Measurements from ENCODE around the gene MMP27.

The MMP27 gene

GRCh38 chr11:102683277-102683676 lies 22.3 kb downstream of the MMP27 start:
- Histone ChIP-seq H3K9me2 (replicated peaks; ENCODE audit: insufficient read depth, low read length) (no peaks in the 10 kb centered on the region), H2AFZ (ENCODE audit: low read length) (no peak overlapping the region), H3K4me3 (ENCODE audit: low read length) (no peak overlapping the region), H3K9me3 (replicated peaks; ENCODE audit: insufficient read depth, low read length) (no peaks in the 10 kb centered on the region), H3F3A (ENCODE audit: insufficient read depth, low read length) (no peaks in the 10 kb centered on the region), H3K4me1 (ENCODE audit: low read length) (no peaks in the 10 kb centered on the region), H3K27me3 (replicated peaks; ENCODE audit: insufficient read depth, low read length) (no peaks in the 10 kb centered on the region), H4K20me1 (ENCODE audit: insufficient read depth, low read length) (no peaks in the 10 kb centered on the region), H3K27ac (ENCODE audit: low read length) (no peak overlapping the region), H3K9ac (ENCODE audit: low read length) (no peak overlapping the region), H3K4me2 (ENCODE audit: low read depth, low read length) (no peak overlapping the region), H3K36me3 (replicated peaks; ENCODE audit: insufficient read depth, low read length) (no peaks in the 10 kb centered on the region), H3K79me2 (ENCODE audit: low read length) (no peaks in the 10 kb centered on the region)
- TF ChIP-seq EZH2 (optimal IDR thresholded peaks at IDR 0.05; ENCODE audit: low read depth, low read length) (no peak), EZH2phosphoT487 (IDR thresholded peaks at IDR 0.05; ENCODE audit: low read length) (no peak), CTCF (IDR thresholded peaks at IDR 0.05; ENCODE audit: low read length) (no peak)
- DNase-seq: no peak

GRCh38 chr11:102680945-102681344 lies 24.6 kb downstream of the MMP27 start:
- H3K4me2 ChIP-seq (ENCODE audit: low read depth, low read length): no peak overlapping the region
- no peak for DNase-seq
- TF ChIP-seq CTCF (IDR thresholded peaks at IDR 0.05; ENCODE audit: low read length) (no peak), EZH2 (optimal IDR thresholded peaks at IDR 0.05; ENCODE audit: low read depth, low read length) (no peak), EZH2phosphoT487 (IDR thresholded peaks at IDR 0.05; ENCODE audit: low read length) (no peak)
- H3K27ac ChIP-seq (ENCODE audit: low read length): no peak overlapping the region
- H3K4me3 ChIP-seq (ENCODE audit: low read length): no peak overlapping the region
- H3K4me1 ChIP-seq (ENCODE audit: low read length): no peaks in the 10 kb centered on the region
- no peak overlapping the region for H2AFZ ChIP-seq (ENCODE audit: low read length)
- H3K9me2 ChIP-seq (replicated peaks; ENCODE audit: insufficient read depth, low read length): no peaks in the 10 kb centered on the region
- H3K36me3 ChIP-seq (replicated peaks; ENCODE audit: insufficient read depth, low read length): no peaks in the 10 kb centered on the region
- no peaks in the 10 kb centered on the region for H4K20me1 ChIP-seq (ENCODE audit: insufficient read depth, low read length)
- no peaks in the 10 kb centered on the region for H3K9me3 ChIP-seq (replicated peaks; ENCODE audit: insufficient read depth, low read length)
- H3K79me2 ChIP-seq (ENCODE audit: low read length): no peaks in the 10 kb centered on the region
- no peaks in the 10 kb centered on the region for H3K27me3 ChIP-seq (replicated peaks; ENCODE audit: insufficient read depth, low read length)
- H3K9ac ChIP-seq (ENCODE audit: low read length): no peak overlapping the region
- no peaks in the 10 kb centered on the region for H3F3A ChIP-seq (ENCODE audit: insufficient read depth, low read length)

GRCh38 chr11:102678022-102678421 lies 27.5 kb downstream of the MMP27 start:
- H3F3A ChIP-seq (ENCODE audit: insufficient read depth, low read length): no peaks in the 10 kb centered on the region
- no peak for DNase-seq
- no peak overlapping the region for H3K9ac ChIP-seq (ENCODE audit: low read length)
- H2AFZ ChIP-seq (ENCODE audit: low read length): no peak overlapping the region
- H3K9me3 ChIP-seq (replicated peaks; ENCODE audit: insufficient read depth, low read length): no peaks in the 10 kb centered on the region
- no peaks in the 10 kb centered on the region for H3K27me3 ChIP-seq (replicated peaks; ENCODE audit: insufficient read depth, low read length)
- H3K4me3 ChIP-seq (ENCODE audit: low read length): no peak overlapping the region
- no peak overlapping the region for H3K27ac ChIP-seq (ENCODE audit: low read length)
- H3K36me3 ChIP-seq (replicated peaks; ENCODE audit: insufficient read depth, low read length): no peaks in the 10 kb centered on the region
- H3K9me2 ChIP-seq (replicated peaks; ENCODE audit: insufficient read depth, low read length): no peaks in the 10 kb centered on the region
- H3K4me2 ChIP-seq (ENCODE audit: low read depth, low read length): no peak overlapping the region
- H4K20me1 ChIP-seq (ENCODE audit: insufficient read depth, low read length): no peaks in the 10 kb centered on the region
- no peaks in the 10 kb centered on the region for H3K79me2 ChIP-seq (ENCODE audit: low read length)
- TF ChIP-seq CTCF (IDR thresholded peaks at IDR 0.05; ENCODE audit: low read length): no peak
- no peak for TF ChIP-seq EZH2 (optimal IDR thresholded peaks at IDR 0.05; ENCODE audit: low read depth, low read length)
- TF ChIP-seq EZH2phosphoT487 (IDR thresholded peaks at IDR 0.05; ENCODE audit: low read length): no peak
- H3K4me1 ChIP-seq (ENCODE audit: low read length): no peaks in the 10 kb centered on the region

Measured in MM.1S (cell line).